Choroid plexus epithelial cell (primary cell): ENCODE measurements around the gene WWOX.

ENCODE experiments used
- DNase-seq: peaks from one replicate; pipeline ENCODE4 v3.0.0-alpha.2; 2010; ENCODE audit warnings: low read depth
- H3K4me3 ChIP-seq: 2 replicates; pipeline ENCODE4 v1.5.1; 2011; ENCODE audit warnings: low read depth, mild to moderate bottlenecking, control low read depth, low read length, moderate library complexity
- CTCF ChIP-seq: conservative IDR thresholded peaks from 2 replicates; pipeline ENCODE4 v1.5.1; 2011; ENCODE audit warnings: low read depth, mild to moderate bottlenecking, control low read depth, inconsistent platforms, low read length, moderate library complexity

Gene WWOX

GRCh38 chr16:78577630-78578029, 478.2 kb downstream of the WWOX start:
- H3K4me3 ChIP-seq, result no peak overlapping the region
- no peak for TF ChIP-seq CTCF
- DNase-seq, result no peak

GRCh38 chr16:78579020-78579419, 479.6 kb downstream of the WWOX start:
- TF ChIP-seq CTCF, result no peak
- H3K4me3 ChIP-seq, result no peak overlapping the region
- no peak for DNase-seq

- H3K4me3 ChIP-seq, result no peak overlapping the region
- no peak for DNase-seq
- TF ChIP-seq CTCF, result no peak
These were observed 484.0 kb downstream of the WWOX start for GRCh38 chr16:78583441-78583840.

- no peak for TF ChIP-seq CTCF
- DNase-seq, result no peak
These were observed 484.9 kb downstream of the WWOX start for GRCh38 chr16:78584213-78584860.

GRCh38 chr16:78584991-78585390, 485.5 kb downstream of the WWOX start:
- H3K4me3 ChIP-seq, result no peak overlapping the region
- DNase-seq, result no peak
- TF ChIP-seq CTCF, result no peak

More at GRCh38 chr16:78584213-78584860, 484.9 kb downstream of the WWOX start:
- H3K4me3 ChIP-seq, result no peak overlapping the region

GRCh38 chr16:78589331-78589730, 489.9 kb downstream of the WWOX start:
- no peak overlapping the region for H3K4me3 ChIP-seq
- DNase-seq, result no peak
- no peak for TF ChIP-seq CTCF

- no peak for DNase-seq
- TF ChIP-seq CTCF, result no peak
- no peak overlapping the region for H3K4me3 ChIP-seq
These were observed 492.2 kb downstream of the WWOX start for GRCh38 chr16:78591682-78592103.
